HL-60 (cell line): ENCODE data around the gene BABAM2.

ENCODE experiments used
- GABPA ChIP-seq: IDR thresholded peaks from 2 replicates; pipeline ENCODE4 v1.6.1; 2012; ENCODE audit warnings: low read depth
- POLR2AphosphoS5 ChIP-seq: IDR thresholded peaks from 2 replicates; pipeline ENCODE4 v1.6.1; 2012; ENCODE audit warnings: low read depth
- SPI1 ChIP-seq: IDR thresholded peaks from 2 replicates; pipeline ENCODE4 v1.6.1; 2012; ENCODE audit warnings: low read depth, mild to moderate bottlenecking, borderline replicate concordance
- TF ChIP-seq, protein P1 (sequence below): IDR thresholded peaks from one replicate; pipeline ENCODE4 v1.5.1; 2011; ENCODE audit warnings: low read length, control low read depth, inconsistent platforms; ENCODE audit not compliant: insufficient read depth

DNA sequence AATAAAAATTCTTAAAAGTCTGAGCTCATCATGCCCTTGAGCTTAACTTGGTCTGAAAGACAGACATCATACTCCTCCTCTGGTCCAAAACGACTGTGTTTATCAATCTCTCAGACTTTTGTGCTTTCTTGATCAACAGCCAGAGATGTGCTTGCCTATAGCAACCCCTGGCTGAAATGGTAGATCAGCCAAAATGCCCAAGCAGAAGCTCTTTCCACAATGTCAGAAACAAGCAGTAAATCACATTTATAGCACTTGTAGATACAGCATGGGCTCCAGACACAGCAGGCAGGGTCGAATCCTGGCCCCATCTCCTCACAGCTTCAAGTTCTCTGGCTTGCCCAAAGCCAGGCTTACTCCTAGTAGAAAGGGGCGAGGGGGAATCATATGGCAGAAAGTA, 391.7 kb downstream of the BABAM2 start:
- TF ChIP-seq, protein P1, sequence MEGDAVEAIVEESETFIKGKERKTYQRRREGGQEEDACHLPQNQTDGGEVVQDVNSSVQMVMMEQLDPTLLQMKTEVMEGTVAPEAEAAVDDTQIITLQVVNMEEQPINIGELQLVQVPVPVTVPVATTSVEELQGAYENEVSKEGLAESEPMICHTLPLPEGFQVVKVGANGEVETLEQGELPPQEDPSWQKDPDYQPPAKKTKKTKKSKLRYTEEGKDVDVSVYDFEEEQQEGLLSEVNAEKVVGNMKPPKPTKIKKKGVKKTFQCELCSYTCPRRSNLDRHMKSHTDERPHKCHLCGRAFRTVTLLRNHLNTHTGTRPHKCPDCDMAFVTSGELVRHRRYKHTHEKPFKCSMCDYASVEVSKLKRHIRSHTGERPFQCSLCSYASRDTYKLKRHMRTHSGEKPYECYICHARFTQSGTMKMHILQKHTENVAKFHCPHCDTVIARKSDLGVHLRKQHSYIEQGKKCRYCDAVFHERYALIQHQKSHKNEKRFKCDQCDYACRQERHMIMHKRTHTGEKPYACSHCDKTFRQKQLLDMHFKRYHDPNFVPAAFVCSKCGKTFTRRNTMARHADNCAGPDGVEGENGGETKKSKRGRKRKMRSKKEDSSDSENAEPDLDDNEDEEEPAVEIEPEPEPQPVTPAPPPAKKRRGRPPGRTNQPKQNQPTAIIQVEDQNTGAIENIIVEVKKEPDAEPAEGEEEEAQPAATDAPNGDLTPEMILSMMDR: no peak
- TF ChIP-seq POLR2AphosphoS5 (no peak), GABPA (no peak), SPI1 (no peak)
